Thymus (tissue), 11 donors: ENCODE data around the gene KIF5A. TPM values are rescaled to one million over a fixed set of nuclear protein-coding genes. Genes with fewer than 3 reads are reported as not detected.
"Not testable (repeated sequence)": the region's sequence is repeated elsewhere in the genome, so short reads cannot be mapped to it uniquely, and the experiment has no call there.

ENCODE experiments used
- DNase-seq, 9 donors: peaks; one replicate each; pipeline ENCODE4 v3.0.0-alpha.2; 2013; ENCODE audit warnings: low spot score in 9 of 9, low read depth in 6 of 9, missing footprints in 1 of 9
- H3K27ac ChIP-seq, 2 donors: one replicate each; pipeline ENCODE4 v1.5.1; 2013; ENCODE audit warnings: control low read depth in 1 of 2, low read depth in 1 of 2, low read length in 1 of 2, mild to moderate bottlenecking in 1 of 2, moderate library complexity in 1 of 2
- H3K27me3 ChIP-seq, 2 donors: one replicate each; pipeline ENCODE4 v1.5.1; 2013; ENCODE audit warnings: low read length in 1 of 2; ENCODE audit not compliant: control insufficient read depth in 2 of 2, insufficient read depth in 1 of 2
- H3K36me3 ChIP-seq, 2 donors: one replicate each; pipeline ENCODE4 v1.5.1; 2013; ENCODE audit warnings: low read length in 1 of 2, mild to moderate bottlenecking in 1 of 2, moderate library complexity in 1 of 2; ENCODE audit not compliant: control insufficient read depth in 2 of 2, insufficient read depth in 2 of 2
- H3K4me1 ChIP-seq, 2 donors: one replicate each; pipeline ENCODE4 v1.5.1; 2013; ENCODE audit warnings: low read length in 2 of 2; ENCODE audit not compliant: control insufficient read depth in 2 of 2, insufficient read depth in 2 of 2
- H3K4me3 ChIP-seq, 2 donors: one replicate each; pipeline ENCODE4 v1.5.1; 2013; ENCODE audit warnings: low read length in 2 of 2, control low read depth in 1 of 2, mild to moderate bottlenecking in 1 of 2
- H3K9me3 ChIP-seq, 2 donors: one replicate each; pipeline ENCODE4 v1.5.1; 2013; ENCODE audit warnings: low read length in 1 of 2, mild to moderate bottlenecking in 1 of 2; ENCODE audit not compliant: control insufficient read depth in 2 of 2, insufficient read depth in 1 of 2
- WGBS: extraction: QIAGEN DNeasy Blood & Tissue Kit; methylation state at CpG from one replicate; pipeline ENCODE4 v1.1.7; 2013; 5-methylcytosine and 5-hydroxymethylcytosine counted together
- polyA plus RNA-seq: library from polyadenylated mRNA; stranded (reverse); fragments of 200-250 nt; gene quantifications from one replicate; pipeline ENCODE4 v1.2.3, GENCODE V29; 2013
- total RNA-seq: library from RNA; stranded (reverse); fragments of 120-200 nt; gene quantifications from one replicate; pipeline ENCODE4 v1.2.4, GENCODE V29; 2013
- donor health status: healthy.

The KIF5A gene
- total and polyA plus RNA-seq, 2 donors: 0.05 to 0.27 TPM

DNA sequence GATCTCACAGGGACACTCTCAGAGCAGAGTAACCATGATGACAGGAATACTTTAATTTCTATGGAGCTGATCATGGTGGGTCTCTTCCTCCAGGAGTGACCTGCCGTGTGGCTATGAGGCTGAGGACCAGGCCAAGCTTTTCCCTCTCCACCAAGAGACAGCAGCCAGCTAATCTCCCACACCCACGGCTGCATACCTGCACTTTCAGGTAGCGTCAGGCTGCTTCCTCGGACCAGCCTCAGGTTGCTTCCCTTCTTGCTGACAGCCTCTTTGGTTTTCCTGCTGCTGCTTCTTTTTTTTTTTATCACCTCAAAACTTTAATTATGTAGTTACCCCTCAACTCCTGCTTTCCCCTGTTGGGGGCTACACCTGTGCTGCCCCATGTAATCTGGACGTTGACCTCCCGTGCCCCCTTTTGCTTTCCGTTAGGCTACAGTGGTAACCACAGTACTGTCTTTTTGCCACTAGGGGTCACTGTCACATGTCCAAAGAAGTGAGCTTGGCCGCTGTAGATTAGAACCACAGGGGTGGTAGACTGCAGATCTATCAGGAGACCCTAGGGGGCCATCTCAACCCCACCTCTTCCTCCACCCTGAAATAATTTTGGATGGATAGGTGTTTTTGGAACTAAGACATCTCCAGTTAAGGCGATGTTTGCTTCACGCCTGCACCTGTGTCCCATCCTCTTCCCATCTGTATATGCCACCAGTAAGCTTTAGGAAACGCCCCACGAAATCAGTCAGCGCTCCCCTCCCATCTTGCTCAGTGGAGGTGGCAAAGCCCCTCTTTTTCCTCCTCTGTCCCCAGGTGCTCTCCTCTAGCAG is 33.4 kb downstream of the KIF5A start:
- H3K4me1 ChIP-seq: no peaks in the 10 kb centered on the region
- H3K27me3 ChIP-seq: peaks cover 10 to 85% of the 10 kb centered on the region in 2 donors
- DNase-seq: peak; percentile 40 to 88 (median 73)
- WGBS: 56% methylated on average over 13 of the region's 13 CpGs
- H3K9me3 ChIP-seq: no peaks in the 10 kb centered on the region
- no peak overlapping the region for H3K4me3 ChIP-seq
- H3K27ac ChIP-seq: no peak overlapping the region
- no peaks in the 10 kb centered on the region for H3K36me3 ChIP-seq

DNA sequence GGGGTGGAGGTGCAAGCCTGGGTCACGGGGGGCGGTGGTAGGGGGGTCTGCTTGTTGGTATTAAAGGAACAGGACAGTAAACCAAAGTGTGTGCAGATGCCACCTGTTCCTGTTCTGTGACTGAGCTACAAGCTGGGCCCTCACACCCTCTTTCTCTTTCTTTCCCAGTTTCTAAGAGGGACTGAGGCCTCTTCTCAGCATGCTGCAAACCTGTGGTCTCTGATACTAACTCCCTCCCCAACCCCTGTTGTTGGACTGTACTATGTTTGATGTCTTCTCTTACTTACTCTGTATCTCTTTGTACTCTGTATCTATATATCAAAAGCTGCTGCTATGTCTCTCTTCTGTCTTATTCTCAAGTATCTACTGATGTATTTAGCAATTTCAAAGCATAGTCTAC is 34.2 kb downstream of the KIF5A start:
- H3K4me1 ChIP-seq: no peaks in the 10 kb centered on the region
- WGBS: 100% methylated on average over 2 of the region's 2 CpGs
- DNase-seq: no peak
- no peak overlapping the region for H3K4me3 ChIP-seq
- H3K36me3 ChIP-seq: no peaks in the 10 kb centered on the region
- H3K9me3 ChIP-seq: no peaks in the 10 kb centered on the region
- no peak overlapping the region for H3K27ac ChIP-seq
- H3K27me3 ChIP-seq: peaks cover 10 to 87% of the 10 kb centered on the region in 2 donors

DNA sequence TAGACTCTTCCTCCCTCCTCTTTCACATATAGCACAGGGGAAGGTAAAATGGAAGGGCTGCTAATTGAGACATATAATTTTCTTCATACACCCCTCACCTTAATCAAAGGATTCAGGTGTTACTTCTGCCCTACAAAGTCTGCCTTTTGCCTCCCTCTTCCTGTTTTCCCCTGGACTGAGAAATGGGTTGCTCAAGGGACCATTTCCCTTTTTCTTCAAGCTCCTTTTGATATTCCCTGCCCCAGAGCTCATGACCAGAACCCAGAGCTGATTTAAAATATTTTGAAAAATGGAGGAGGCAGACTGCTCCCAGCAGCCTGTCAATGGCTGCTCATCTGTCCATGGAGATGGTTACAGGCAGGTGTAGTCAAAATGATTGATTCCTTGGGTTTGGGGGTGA is 34.8 kb downstream of the KIF5A start:
- DNase-seq: no peak
- Histone ChIP-seq H3K36me3 (no peaks in the 10 kb centered on the region), H3K4me3 (no peak overlapping the region), H3K9me3 (no peaks in the 10 kb centered on the region), H3K27ac (no peak overlapping the region), H3K27me3 (peaks cover 10 to 89% of the 10 kb centered on the region in 2 donors), H3K4me1 (no peaks in the 10 kb centered on the region)

DNA sequence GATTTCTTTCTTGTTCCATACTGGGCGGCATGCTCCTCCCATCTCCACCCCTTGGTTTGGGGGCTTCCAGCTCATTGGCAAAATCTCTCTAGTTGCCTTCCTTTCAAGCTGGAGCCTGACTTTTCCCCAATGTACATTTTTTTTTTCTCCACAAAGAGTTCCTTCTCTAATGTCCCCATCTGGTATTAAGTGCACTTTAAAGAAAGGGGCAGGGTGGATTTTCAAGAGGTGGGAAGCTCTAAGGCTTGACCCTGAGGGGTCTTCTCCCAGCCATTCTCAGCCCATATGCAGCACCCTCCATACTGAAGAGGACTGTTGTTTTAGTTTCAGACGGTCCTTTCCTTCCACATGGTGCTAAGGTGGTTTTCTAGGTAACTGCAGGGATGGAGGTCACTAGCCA is 35.3 kb downstream of the KIF5A start:
- Histone ChIP-seq H3K36me3 (no peaks in the 10 kb centered on the region), H3K4me3 (no peak overlapping the region), H3K4me1 (peaks cover 0 to under 1% of the 10 kb centered on the region in 2 donors), H3K9me3 (no peaks in the 10 kb centered on the region), H3K27ac (no peak overlapping the region), H3K27me3 (peaks cover 10 to 86% of the 10 kb centered on the region in 2 donors)
- no peak for DNase-seq
- WGBS: 91% methylated on average over 2 of the region's 2 CpGs

DNA sequence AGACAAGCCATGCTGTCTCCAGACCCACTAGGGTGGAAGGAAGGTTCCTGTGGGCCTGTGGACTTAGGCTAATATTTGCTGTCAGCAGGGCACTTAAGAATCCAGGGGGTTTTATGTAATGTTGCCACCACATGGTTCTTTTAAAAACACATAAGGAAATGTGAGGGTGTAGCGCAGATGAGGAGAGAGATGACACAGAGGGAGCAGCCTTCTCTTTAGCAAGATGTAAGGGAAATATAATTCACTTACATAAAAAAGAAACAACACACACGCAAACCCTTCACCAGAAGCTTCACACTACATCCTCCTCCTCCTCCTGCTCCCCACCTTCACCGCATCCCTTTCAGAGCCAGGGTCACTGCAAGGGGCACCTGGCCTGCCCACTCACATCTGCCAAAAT is 36.3 kb downstream of the KIF5A start:
- Histone ChIP-seq H3K36me3 (no peaks in the 10 kb centered on the region), H3K27ac (no peak overlapping the region), H3K27me3 (peaks cover 10 to 79% of the 10 kb centered on the region in 2 donors), H3K4me3 (no peak overlapping the region), H3K4me1 (peaks cover 6 to 8% of the 10 kb centered on the region in 2 donors), H3K9me3 (no peaks in the 10 kb centered on the region)
- 93% methylated on average over 3 of the region's 3 CpGs for WGBS
- no peak for DNase-seq

DNA sequence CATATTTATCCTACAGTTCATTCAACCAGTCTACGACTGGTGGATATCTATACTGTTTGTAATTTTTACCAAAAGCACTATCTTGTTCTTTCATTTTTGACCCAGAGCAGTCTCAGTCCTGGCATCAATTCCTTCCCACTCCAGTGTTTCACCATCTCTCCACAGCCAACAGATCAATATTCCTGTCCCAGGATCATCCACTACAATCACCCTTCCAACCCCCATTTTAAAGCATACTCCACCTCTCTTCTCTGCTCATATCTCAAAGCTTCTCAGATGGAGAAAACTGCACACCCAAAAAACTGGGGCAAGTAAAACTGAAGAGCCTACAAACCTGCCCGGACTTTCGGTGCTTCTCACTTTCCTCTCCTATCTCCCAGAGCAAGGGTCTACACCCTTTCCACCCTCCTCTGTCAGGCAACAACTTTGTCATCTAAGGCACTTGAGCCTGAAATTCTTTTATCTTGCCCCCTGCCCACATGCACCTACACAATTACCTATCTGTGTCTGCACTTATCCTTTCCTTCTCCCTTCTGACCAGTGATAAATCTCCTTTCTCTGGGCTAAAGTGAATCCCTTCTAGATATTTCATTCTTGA is 37.1 kb downstream of the KIF5A start:
- Histone ChIP-seq H3K4me1 (peaks cover 13 to 14% of the 10 kb centered on the region in 2 donors), H3K9me3 (peaks cover 0 to 4% of the 10 kb centered on the region in 2 donors), H3K36me3 (no peaks in the 10 kb centered on the region), H3K27ac (no peak overlapping the region), H3K4me3 (no peak overlapping the region), H3K27me3 (peaks cover 10 to 74% of the 10 kb centered on the region in 2 donors)
- 98% methylated on average over 3 of the region's 3 CpGs for WGBS
- DNase-seq: no peak

DNA sequence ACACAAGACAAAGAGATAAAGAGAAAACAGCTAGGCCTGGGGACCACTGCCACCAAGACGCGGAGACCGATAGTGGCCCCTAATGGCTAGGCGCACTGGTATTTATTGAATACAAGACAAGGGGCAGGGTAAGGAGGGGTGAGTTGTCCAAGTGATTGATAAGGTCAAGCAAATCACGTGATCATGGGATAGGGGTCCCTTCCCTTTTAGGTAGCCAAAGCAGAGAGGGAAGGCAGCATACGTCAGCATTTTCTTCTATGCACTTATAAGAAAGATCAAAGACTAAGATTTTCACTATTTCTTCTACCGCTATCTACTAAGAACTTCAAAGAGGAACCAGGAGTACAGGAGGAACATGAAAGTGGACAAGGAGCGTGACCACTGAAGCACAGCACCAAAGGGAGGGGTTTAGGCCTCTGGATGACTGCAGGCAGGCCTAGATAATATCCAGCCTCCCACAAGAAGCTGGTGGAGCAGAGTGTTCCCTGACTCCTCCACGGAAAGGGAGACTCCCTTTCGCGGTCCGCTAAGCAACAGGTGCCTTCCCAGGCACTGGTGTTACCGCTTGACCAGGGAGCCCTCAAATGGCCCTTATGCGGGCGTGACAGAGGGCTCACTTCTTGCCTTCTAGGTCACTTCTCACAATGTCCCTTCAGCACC is 39.2 kb downstream of the KIF5A start:
- not testable (repeated sequence) for DNase-seq, H3K9me3 ChIP-seq, H3K27ac ChIP-seq, H3K36me3 ChIP-seq, H3K4me3 ChIP-seq
- peaks cover 10 to 54% of the 10 kb centered on the region in 2 donors for H3K27me3 ChIP-seq
- 97% methylated on average over 15 of the region's 15 CpGs for WGBS
- peaks cover 15% of the 10 kb centered on the region in 2 donors for H3K4me1 ChIP-seq

DNA sequence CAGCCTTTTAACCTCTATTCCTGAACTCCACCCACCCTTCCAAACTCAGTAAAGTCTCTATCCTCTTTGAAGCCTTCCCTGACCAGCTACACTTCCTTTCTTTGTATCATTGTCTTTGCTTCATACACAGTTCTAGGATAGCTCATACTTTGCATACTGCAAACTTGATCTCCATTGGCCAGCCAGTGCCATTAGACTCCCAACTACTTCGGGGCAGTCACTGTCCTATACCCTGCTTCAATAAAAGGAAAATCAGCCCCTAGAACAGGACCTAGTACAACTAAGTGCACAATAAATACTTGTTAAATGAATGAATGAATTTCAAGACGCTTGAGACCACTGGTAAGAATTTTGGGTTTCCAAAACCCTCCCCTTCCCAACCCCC is 40.6 kb downstream of the KIF5A start:
- peak overlapping the region in 1 of 2 donors; percentile 75 for H3K27ac ChIP-seq
- peaks cover 3 to 4% of the 10 kb centered on the region in 2 donors for H3K36me3 ChIP-seq
- peaks cover 0 to 4% of the 10 kb centered on the region in 2 donors for H3K9me3 ChIP-seq
- 28% methylated on average over 2 of the region's 2 CpGs for WGBS
- no peak for DNase-seq
- peaks cover 15% of the 10 kb centered on the region in 2 donors for H3K4me1 ChIP-seq
- peaks cover 8 to 42% of the 10 kb centered on the region in 2 donors for H3K27me3 ChIP-seq
- H3K4me3 ChIP-seq: peak overlapping the region; percentile 75 to 90
